GM13977 (cell line): Measurements from ENCODE around the gene ZSWIM4.

Experiments used
- DNase-seq: peaks from one replicate; pipeline ENCODE4 v3.0.0; 2012; ENCODE audit warnings: low spot score
- CTCF ChIP-seq: IDR thresholded peaks from 2 replicates; pipeline ENCODE4 v1.5.1; 2012; ENCODE audit warnings: mild to moderate bottlenecking, control low read depth; ENCODE audit not compliant: insufficient read depth; ENCODE audit errors: extremely low read depth, missing control alignments
- in situ Hi-C: fragments of 300-500 bp; cut with MboI; formaldehyde crosslinking; loops from one replicate; pipeline ENCODE4 v1.12.0; 2022; ENCODE audit warnings: low sequenced_read_pairs, low pct_unique_long_range_greater_than_20kb, mixed read lengths, inconsistent platforms; ENCODE audit not compliant: unreplicated experiment

Gene ZSWIM4

DNA sequence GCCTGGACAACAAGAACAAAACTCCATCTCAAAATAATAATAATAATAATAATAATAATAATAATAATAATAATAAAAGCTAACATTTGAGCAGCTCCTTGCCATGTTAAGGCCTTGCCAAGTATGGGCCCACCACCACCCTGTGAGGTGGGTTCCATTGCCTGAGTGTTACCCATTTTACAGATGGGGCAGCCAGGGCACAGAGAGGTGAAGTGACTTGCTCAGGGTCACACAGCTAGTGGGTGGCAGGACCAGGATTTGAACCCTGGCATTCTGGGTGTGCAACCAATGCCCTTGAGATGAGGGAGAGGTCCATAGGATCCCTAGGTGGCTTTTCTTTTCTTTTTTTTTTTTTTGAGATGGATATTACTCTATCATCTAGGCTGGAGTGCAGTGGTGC, 29.5 kb downstream of the ZSWIM4 start:
- no peak for DNase-seq
- in situ Hi-C loops = no loop called here
- TF ChIP-seq CTCF = no peak

DNA sequence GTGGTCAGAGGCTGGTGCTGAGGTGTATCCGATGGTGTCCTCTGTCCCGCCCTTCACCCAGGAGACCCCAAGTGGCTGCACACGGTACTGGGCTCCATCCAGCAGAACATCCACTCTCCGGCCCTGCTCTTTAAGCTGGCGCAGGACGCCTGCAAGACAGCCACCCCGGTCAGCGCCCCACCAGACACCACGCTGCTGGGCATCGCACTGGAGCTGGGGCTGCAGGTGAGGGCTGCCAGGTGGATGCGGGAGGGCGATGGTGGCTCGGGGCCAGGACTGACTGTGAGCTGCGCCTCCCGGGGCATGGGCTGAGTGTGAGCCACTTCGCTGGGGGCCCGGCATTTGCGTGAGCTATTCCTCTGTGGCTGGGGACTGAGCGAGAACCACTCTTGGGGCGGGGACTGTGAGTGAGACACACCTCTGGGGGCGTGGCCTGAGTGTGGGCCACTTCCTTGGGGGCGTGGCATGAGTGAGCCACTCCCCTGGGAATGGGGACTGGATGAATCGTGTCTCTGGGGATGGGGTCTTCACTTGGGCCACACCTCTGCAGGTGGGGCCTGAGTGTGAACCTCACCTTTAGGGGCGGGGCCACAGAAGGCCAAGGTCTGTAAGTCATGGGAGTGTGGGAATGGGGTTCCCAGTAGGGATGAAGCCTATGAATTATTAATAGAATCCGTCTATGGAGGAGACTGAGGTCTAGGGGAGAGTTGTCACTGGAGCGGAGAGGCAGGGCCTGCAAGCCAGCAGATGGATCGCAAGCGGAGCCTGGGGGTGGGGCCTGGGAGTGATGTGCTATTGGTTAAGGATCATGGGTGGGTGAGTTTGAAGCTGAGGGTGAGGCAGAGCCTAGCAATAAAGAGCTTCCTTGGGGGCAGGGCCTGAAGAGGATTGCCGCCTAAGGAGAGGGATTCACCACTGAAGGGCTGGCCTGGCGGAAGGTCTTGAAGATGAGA, 30.5 kb downstream of the ZSWIM4 start:
- TF ChIP-seq CTCF = no peak
- no peak for DNase-seq
- in situ Hi-C loops = no loop called here

DNA sequence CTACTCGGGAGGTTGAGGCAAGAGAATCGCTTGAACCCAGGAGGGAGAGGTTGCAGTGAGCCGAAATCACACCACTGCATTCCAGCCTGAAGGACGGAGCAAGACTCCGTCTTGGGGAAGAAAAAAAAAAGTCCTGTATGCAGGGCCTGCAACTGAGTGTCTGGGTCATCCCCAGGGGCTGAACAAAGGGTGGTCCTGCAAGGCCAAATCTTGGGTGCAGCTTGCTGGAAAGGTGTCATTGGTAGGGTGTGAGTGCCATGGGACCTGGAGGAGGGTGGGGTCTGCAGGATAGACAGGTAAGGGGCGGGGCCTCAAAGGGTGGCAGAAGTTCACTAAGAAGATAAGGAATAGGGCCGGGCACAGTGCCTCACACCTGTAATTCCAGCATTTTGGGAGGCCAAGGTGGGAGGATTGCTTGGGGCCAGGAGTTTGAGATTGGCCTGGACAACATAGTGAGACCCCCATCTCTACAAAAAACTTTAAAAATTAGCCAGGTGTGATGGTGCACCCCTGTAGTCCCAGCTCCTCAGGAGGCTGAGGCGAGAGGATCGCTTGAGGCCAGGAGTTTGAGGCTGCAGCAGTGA, 31.5 kb downstream of the ZSWIM4 start:
- no peak for TF ChIP-seq CTCF
- DNase-seq = no peak
- in situ Hi-C loops = no loop called here

GRCh38 chr19:13827656-13828055, 32.4 kb downstream of the ZSWIM4 start:
- no peak for DNase-seq
- in situ Hi-C loops = no loop called here
- no peak for TF ChIP-seq CTCF

GRCh38 chr19:13830114-13830740, 35.0 kb downstream of the ZSWIM4 start:
- DNase-seq = no peak
- TF ChIP-seq CTCF = no peak
- in situ Hi-C loops = no loop called here

DNA sequence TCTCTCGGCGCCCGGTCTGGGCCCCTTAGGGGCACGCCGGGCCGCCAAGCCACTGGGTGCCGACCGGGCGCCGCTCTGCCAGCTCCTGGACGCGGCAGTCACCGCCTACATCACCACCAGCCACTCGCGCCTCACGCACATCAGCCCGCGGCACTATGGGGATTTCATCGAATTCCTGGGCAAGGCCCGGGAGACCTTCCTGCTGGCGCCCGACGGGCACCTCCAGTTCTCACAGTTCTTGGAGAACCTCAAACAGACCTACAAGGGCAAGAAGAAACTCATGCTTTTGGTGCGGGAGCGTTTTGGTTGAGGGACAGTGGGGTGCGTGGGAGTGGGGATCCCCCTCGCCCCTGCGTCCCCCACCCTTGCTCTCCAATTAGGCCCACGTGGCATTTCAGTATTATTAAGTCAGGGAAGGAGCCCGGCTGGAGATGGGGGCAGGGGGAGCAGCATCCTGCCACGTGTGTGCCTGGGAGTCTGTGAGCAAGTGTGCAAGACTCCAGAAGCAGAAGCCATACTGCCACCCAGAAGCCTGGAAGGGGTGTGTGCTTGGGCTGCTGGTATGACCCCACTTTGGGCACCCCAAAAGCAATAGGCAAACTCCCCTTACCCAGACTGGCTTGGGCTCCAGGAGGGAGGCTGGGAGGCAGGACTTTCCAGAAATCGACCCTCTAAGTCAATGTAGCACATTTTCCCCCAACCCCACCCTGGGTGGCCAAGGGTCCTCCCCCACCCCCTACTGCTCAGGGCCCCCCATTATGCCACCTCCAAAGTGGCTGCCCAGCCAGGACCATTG, 35.7 kb downstream of the ZSWIM4 start:
- TF ChIP-seq CTCF = no peak
- DNase-seq = no peak
- in situ Hi-C loops = no loop called here
